Measurements from ENCODE around the gene TBXA2R. TPM values are rescaled to one million over a fixed set of nuclear protein-coding genes. Genes with fewer than 3 reads are reported as not detected.

The TBXA2R gene
- total and polyA plus RNA-seq, 4 donors = 1.7 to 6.0 (median 5.4) TPM

GRCh38 chr19:3620145-3620816, 13.6 kb upstream of the TBXA2R start:
- Histone ChIP-seq H3K27ac (ENCODE audit: low read depth in 1 of 2, low read length in 2 of 2) (no peak overlapping the region), H3K4me3 (ENCODE audit: low read depth in 1 of 3, low read length in 3 of 3) (no peak overlapping the region), H3K27me3 (ENCODE audit: control insufficient read depth in 4 of 4, insufficient read depth in 4 of 4, low read length in 3 of 4) (no peaks in the 10 kb centered on the region), H3K36me3 (ENCODE audit: control insufficient read depth in 4 of 4, insufficient read depth in 3 of 4, low read depth in 1 of 4, low read length in 3 of 4) (peaks cover 0 to 30% (median 6%) of the 10 kb centered on the region in 4 donors), H3K9me3 (ENCODE audit: control insufficient read depth in 4 of 4, low read length in 3 of 4) (no peaks in the 10 kb centered on the region), H3K9ac (ENCODE audit: low read depth in 1 of 2, low read length in 2 of 2) (no peak overlapping the region), H3K4me1 (ENCODE audit: control insufficient read depth in 4 of 4, insufficient read depth in 4 of 4, low read length in 3 of 4) (peaks cover 0 to 14% (median 9%) of the 10 kb centered on the region in 4 donors)
- no peak for DNase-seq (ENCODE audit: low spot score)
- WGBS = 90% methylated on average over 19 of the region's 19 CpGs
- TF ChIP-seq MAX (IDR thresholded peaks at IDR 0.05) (no peak), GABPA (IDR thresholded peaks at IDR 0.05 in 1 of 2, conservative IDR thresholded peaks at IDR 0.05 in 1 of 2) (no peak), RXRA (IDR thresholded peaks at IDR 0.05) (no peak)

GRCh38 chr19:3619631-3620012, 12.9 kb upstream of the TBXA2R start:
- DNase-seq (ENCODE audit: low spot score) = no peak
- Histone ChIP-seq H3K27ac (ENCODE audit: low read depth in 1 of 2, low read length in 2 of 2) (no peak overlapping the region), H3K9ac (ENCODE audit: low read depth in 1 of 2, low read length in 2 of 2) (no peak overlapping the region), H3K9me3 (ENCODE audit: control insufficient read depth in 4 of 4, low read length in 3 of 4) (no peaks in the 10 kb centered on the region), H3K36me3 (ENCODE audit: control insufficient read depth in 4 of 4, insufficient read depth in 3 of 4, low read depth in 1 of 4, low read length in 3 of 4) (peaks cover 0 to 30% (median 6%) of the 10 kb centered on the region in 4 donors), H3K27me3 (ENCODE audit: control insufficient read depth in 4 of 4, insufficient read depth in 4 of 4, low read length in 3 of 4) (no peaks in the 10 kb centered on the region), H3K4me1 (ENCODE audit: control insufficient read depth in 4 of 4, insufficient read depth in 4 of 4, low read length in 3 of 4) (peaks cover 0 to 7% (median 2%) of the 10 kb centered on the region in 4 donors), H3K4me3 (ENCODE audit: low read depth in 1 of 3, low read length in 3 of 3) (no peak overlapping the region)
- WGBS = 90% methylated on average over 17 of the region's 17 CpGs
- TF ChIP-seq HNF4G (IDR thresholded peaks at IDR 0.05) (no peak), CTCF (IDR thresholded peaks at IDR 0.05; ENCODE audit: low read depth, low read length, missing input control) (no peak), JUND (IDR thresholded peaks at IDR 0.05) (no peak), SP1 (IDR thresholded peaks at IDR 0.05) (no peak), FOXA1 (IDR thresholded peaks at IDR 0.05) (no peak), FOXA2 (IDR thresholded peaks at IDR 0.05) (no peak), ATF3 (IDR thresholded peaks at IDR 0.05) (no peak), ZBTB33 (IDR thresholded peaks at IDR 0.05) (no peak), REST (IDR thresholded peaks at IDR 0.05) (no peak), NR2F2 (IDR thresholded peaks at IDR 0.05) (no peak), HNF4A (conservative IDR thresholded peaks at IDR 0.05) (no peak), RXRA (IDR thresholded peaks at IDR 0.05) (no peak), RAD21 (IDR thresholded peaks at IDR 0.05) (no peak), MAX (IDR thresholded peaks at IDR 0.05) (no peak), EGR1 (IDR thresholded peaks at IDR 0.05; ENCODE audit: low read depth in 2 of 2) (no peak), TAF1 (conservative IDR thresholded peaks at IDR 0.05) (no peak), YY1 (IDR thresholded peaks at IDR 0.05) (no peak), GABPA (IDR thresholded peaks at IDR 0.05 in 1 of 2, conservative IDR thresholded peaks at IDR 0.05 in 1 of 2) (no peak)

Data from liver (tissue), 9 donors.